ENCODE results near the gene USP24.

- TF ChIP-seq RAD21 (conservative IDR thresholded peaks at IDR 0.05) (no peak), CTCF (IDR thresholded peaks at IDR 0.05; ENCODE audit: poor library complexity, severe bottlenecking) (no peak), POLR2AphosphoS5 (IDR thresholded peaks at IDR 0.05) (no peak), EZH2 (IDR thresholded peaks at IDR 0.05; ENCODE audit: borderline replicate concordance, insufficient read depth, low read length, poor library complexity, severe bottlenecking) (no peak), EP300 (conservative IDR thresholded peaks at IDR 0.05; ENCODE audit: poor library complexity, severe bottlenecking) (no peak)
Observed at GRCh38 chr1:55216096-55216495, 932 bp upstream of the USP24 start.

Data from neural cell (in vitro differentiated cells).